RWPE2 (cell line): ENCODE measurements around the gene DTL.

Experiments used
- ATAC-seq: fragments of 200-7000 bp; cut with Tn5 transposase; 3 replicates; pipeline ENCODE4 v1.9.1; 2021; ENCODE audit warnings: low read depth
- DNase-seq: peaks from one replicate; pipeline ENCODE4 v3.0.0-alpha.2; 2020; ENCODE audit warnings: low spot score
- H3K27ac ChIP-seq: fragments of 450-650 bp; 2 replicates; pipeline ENCODE4 v1.5.1; 2017; ENCODE audit warnings: mild to moderate bottlenecking; ENCODE audit not compliant: poor library complexity, severe bottlenecking
- H3K27me3 ChIP-seq: fragments of 250-450 bp; sonication (Bioruptor Pico); 2 replicates; pipeline ENCODE4 v1.5.1; 2021; ENCODE audit warnings: mild to moderate bottlenecking, moderate library complexity; ENCODE audit not compliant: insufficient read depth, poor library complexity, severe bottlenecking
- H3K36me3 ChIP-seq: fragments of 250-450 bp; sonication (Bioruptor Pico); 2 replicates; pipeline ENCODE4 v1.5.1; 2020; ENCODE audit warnings: low read depth, mild to moderate bottlenecking, moderate library complexity
- H3K4me1 ChIP-seq: fragments of 250-450 bp; sonication (Bioruptor Pico); 2 replicates; pipeline ENCODE4 v1.5.1; 2021; ENCODE audit warnings: mild to moderate bottlenecking, moderate library complexity; ENCODE audit not compliant: insufficient read depth, poor library complexity, severe bottlenecking
- H3K4me3 ChIP-seq: fragments of 250-450 bp; sonication (Bioruptor Pico); 2 replicates; pipeline ENCODE4 v1.5.1; 2021; ENCODE audit warnings: mild to moderate bottlenecking, moderate library complexity; ENCODE audit not compliant: severe bottlenecking
- H3K9me3 ChIP-seq: fragments of 250-450 bp; sonication (Bioruptor Pico); 2 replicates; pipeline ENCODE4 v1.5.1; 2021; ENCODE audit warnings: mild to moderate bottlenecking, moderate library complexity; ENCODE audit not compliant: severe bottlenecking
- TF ChIP-seq, protein P1 (sequence below): fragments of 450-650 bp; IDR thresholded peaks from one replicate; pipeline ENCODE4 v1.5.1; 2017; ENCODE audit warnings: mild to moderate bottlenecking, moderate library complexity; ENCODE audit not compliant: poor library complexity, severe bottlenecking

The DTL gene

DNA sequence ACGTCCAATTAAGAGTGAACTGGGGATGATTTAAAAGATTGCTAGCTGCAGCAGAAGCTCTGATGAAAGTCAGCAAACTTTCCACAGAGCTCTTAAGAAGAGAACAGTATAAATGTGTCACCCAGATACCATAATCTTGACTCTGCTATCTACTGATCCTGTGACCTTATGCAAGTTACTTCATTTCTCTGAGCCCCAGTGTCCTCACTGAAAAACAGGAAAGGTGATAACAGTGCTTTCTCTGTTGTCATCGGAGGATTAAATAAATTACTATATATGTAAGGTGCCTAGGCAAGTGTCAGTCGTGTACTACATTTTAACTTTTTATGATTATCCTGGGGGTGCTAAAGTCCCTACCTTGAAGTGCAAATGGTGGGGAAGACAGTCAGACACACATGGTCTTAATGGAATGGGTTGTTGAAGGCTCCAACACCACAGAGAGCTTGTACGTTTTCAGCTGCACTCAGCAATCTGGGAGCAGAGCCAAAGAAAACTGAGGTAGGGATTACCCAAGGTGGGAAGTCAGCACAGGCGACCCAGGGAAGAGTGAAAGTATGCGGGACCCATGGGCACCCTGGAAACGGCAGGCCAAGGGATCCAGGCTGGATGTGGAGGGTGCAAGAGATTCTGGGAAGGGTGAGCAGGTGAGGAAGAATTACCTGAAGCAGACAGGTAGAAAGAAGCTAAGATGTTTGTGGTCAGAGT lies 82.8 kb downstream of the DTL start:
- no peaks in the 10 kb centered on the region for H3K36me3 ChIP-seq
- TF ChIP-seq, protein P1, sequence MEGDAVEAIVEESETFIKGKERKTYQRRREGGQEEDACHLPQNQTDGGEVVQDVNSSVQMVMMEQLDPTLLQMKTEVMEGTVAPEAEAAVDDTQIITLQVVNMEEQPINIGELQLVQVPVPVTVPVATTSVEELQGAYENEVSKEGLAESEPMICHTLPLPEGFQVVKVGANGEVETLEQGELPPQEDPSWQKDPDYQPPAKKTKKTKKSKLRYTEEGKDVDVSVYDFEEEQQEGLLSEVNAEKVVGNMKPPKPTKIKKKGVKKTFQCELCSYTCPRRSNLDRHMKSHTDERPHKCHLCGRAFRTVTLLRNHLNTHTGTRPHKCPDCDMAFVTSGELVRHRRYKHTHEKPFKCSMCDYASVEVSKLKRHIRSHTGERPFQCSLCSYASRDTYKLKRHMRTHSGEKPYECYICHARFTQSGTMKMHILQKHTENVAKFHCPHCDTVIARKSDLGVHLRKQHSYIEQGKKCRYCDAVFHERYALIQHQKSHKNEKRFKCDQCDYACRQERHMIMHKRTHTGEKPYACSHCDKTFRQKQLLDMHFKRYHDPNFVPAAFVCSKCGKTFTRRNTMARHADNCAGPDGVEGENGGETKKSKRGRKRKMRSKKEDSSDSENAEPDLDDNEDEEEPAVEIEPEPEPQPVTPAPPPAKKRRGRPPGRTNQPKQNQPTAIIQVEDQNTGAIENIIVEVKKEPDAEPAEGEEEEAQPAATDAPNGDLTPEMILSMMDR = no peak

DNA sequence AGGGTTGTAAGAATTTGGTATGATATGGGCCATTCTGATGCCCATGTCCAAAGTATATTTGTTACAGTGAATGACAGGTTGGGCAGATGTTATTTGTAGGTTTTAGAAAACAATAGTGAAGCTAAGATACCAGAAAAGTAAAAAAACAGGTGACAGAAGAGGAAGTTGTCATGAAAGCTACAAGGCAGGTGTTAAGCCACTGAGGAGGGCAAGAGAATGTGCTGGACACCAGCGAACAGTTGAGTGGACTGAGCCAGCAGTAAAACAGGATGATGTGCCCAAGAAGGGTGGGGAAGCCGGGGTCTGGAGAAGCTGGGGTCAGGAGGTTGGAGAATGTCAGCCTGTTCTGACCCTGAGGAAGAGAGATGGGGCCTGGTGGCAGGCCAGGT lies 83.3 kb downstream of the DTL start:
- DNase-seq (no peak), ATAC-seq (no peak)
- Histone ChIP-seq H3K4me3 (no peak overlapping the region), H3K9me3 (no peaks in the 10 kb centered on the region), H3K27ac (no peak overlapping the region), H3K36me3 (no peaks in the 10 kb centered on the region), H3K27me3 (no peaks in the 10 kb centered on the region), H3K4me1 (no peaks in the 10 kb centered on the region)
- TF ChIP-seq, protein P1 = no peak

More for the DNA sequence above, 82.8 kb downstream of the DTL start:
- ATAC-seq (no peak), DNase-seq (no peak)
- Histone ChIP-seq H3K4me3 (no peak overlapping the region), H3K9me3 (no peaks in the 10 kb centered on the region), H3K4me1 (no peaks in the 10 kb centered on the region), H3K27ac (no peak overlapping the region), H3K27me3 (no peaks in the 10 kb centered on the region)

DNA sequence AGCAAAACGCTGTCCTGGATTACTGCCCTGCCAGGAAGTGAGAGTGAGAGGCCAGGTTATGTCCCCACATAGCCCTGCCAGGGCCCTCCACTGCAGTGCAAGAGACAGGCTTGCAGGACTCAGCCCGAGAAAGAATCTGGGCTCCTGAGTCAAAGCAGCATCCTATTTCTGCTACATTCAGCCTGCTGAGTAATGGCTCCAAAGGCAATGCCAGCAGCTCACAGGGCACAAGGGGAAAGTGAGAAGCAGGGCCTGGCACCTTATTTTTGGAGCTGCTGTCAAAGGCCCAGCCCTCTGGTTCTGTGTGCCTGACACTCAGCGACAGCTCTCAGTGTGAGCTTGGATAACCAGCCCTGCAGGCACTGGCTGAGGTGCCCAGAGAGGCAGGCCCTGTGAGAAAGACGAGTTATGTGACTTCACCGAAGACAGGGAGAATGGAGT lies 83.9 kb downstream of the DTL start:
- DNase-seq (no peak), ATAC-seq (no peak)
- no peak overlapping the region for H3K27ac ChIP-seq
- H3K36me3 ChIP-seq = no peaks in the 10 kb centered on the region
- H3K9me3 ChIP-seq = no peaks in the 10 kb centered on the region
- no peaks in the 10 kb centered on the region for H3K4me1 ChIP-seq
- TF ChIP-seq, protein P1 = no peak
- H3K4me3 ChIP-seq = no peak overlapping the region
- H3K27me3 ChIP-seq = no peaks in the 10 kb centered on the region

DNA sequence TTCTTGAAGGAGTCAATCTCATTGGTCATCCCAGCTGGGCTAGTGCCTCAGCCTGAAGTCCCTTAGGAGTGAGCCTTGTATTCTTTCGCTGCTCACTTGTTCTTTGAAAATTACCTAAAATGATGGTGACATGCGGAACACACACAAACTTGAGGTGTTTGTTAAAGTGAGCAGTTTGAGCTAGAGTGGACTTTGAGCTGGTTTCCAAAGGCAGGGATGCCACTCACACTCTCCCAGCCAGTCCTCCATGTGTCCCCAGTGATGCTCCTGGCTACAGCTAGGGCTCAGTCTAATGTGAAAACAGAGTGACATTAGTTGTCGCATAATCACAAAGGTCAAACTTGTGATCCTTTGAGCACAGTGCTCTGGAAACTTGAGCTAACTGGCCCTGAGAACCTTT lies 84.3 kb downstream of the DTL start:
- TF ChIP-seq, protein P1 = no peak
- ATAC-seq = no peak

DNA sequence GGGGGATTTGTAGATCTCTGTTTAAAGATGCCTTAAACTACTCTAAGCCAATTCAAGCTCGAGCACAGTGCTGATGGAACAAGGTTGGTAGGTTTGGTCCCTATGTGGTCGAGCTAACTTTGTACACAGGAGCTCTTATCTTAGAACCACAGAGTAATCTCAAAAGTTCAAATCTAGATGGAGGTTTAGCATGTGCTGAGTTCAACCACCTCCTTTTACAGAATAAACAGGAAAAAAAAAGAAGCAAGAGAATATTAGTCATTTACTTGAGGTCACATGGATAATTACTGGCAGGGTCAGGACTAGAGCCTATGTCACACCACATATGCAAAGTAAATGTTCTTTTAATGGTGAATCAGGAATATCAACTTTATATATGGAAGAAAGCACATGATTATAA lies 86.2 kb downstream of the DTL start:
- no peak for ATAC-seq
- Histone ChIP-seq H3K36me3 (no peaks in the 10 kb centered on the region), H3K9me3 (no peaks in the 10 kb centered on the region), H3K4me1 (no peaks in the 10 kb centered on the region), H3K4me3 (no peak overlapping the region), H3K27ac (no peak overlapping the region), H3K27me3 (no peaks in the 10 kb centered on the region)
- TF ChIP-seq, protein P1 = no peak
- no peak for DNase-seq

More for the DNA sequence above, 84.3 kb downstream of the DTL start:
- Histone ChIP-seq H3K9me3 (no peaks in the 10 kb centered on the region), H3K27ac (no peak overlapping the region), H3K27me3 (no peaks in the 10 kb centered on the region), H3K36me3 (no peaks in the 10 kb centered on the region), H3K4me3 (no peak overlapping the region), H3K4me1 (no peaks in the 10 kb centered on the region)
- no peak for DNase-seq
